Immature natural killer cell (primary cell): Measurements from ENCODE around the gene MED25. TPM values are rescaled to one million over a fixed set of nuclear protein-coding genes. Genes with fewer than 3 reads are reported as not detected.
"Not testable (repeated sequence)": the region's sequence is repeated elsewhere in the genome, so short reads cannot be mapped to it uniquely, and the experiment has no call there.

Experiments used
- DNase-seq, 3 donors: peaks; one replicate each; pipeline ENCODE4 v3.0.0; 2022; ENCODE audit warnings: mixed read lengths in 1 of 3
- H3K27ac Mint-ChIP-seq, 6 donors: one replicate each; pipeline ENCODE4 v1.8.0; 2020; ENCODE audit warnings: mixed read lengths in 6 of 6, mild to moderate bottlenecking in 5 of 6, inconsistent platforms in 4 of 6, moderate library complexity in 3 of 6
- H3K27me3 Mint-ChIP-seq, 3 donors: one replicate each; pipeline ENCODE4 v1.8.0; 2020 to 2021; ENCODE audit warnings: low read depth in 3 of 3, mild to moderate bottlenecking in 3 of 3, mixed read lengths in 3 of 3, moderate library complexity in 3 of 3, inconsistent platforms in 1 of 3
- H3K36me3 Mint-ChIP-seq, 3 donors: one replicate each; pipeline ENCODE4 v1.8.0; 2020; ENCODE audit warnings: mixed read lengths in 3 of 3, inconsistent platforms in 2 of 3, mild to moderate bottlenecking in 2 of 3
- H3K4me1 Mint-ChIP-seq, 2 donors: one replicate each; pipeline ENCODE4 v1.8.0; 2020; ENCODE audit warnings: inconsistent platforms in 2 of 2, mild to moderate bottlenecking in 2 of 2, mixed read lengths in 2 of 2, moderate library complexity in 1 of 2
- H3K4me3 Mint-ChIP-seq, 5 donors: one replicate each; pipeline ENCODE4 v1.8.0; 2020; ENCODE audit warnings: mild to moderate bottlenecking in 5 of 5, mixed read lengths in 5 of 5, inconsistent platforms in 3 of 5, moderate library complexity in 3 of 5
- H3K9me3 Mint-ChIP-seq, 6 donors: one replicate each; pipeline ENCODE4 v1.8.0; 2020; ENCODE audit warnings: mild to moderate bottlenecking in 6 of 6, mixed read lengths in 6 of 6, inconsistent platforms in 4 of 6, moderate library complexity in 3 of 6
- polyA plus RNA-seq, 3 donors: library from polyadenylated mRNA; unstranded; fragments of 300-500 nt; fragmentation: Illumina TruSeq; gene quantifications; one replicate each; pipeline ENCODE4 v1.2.3, GENCODE V29; 2021

Gene MED25
- polyA plus RNA-seq, 3 donors from 2014 or later: 5.0 to 30.4 (median 13.9) TPM

GRCh38 chr19:49812452-49812996 is 5.6 kb upstream of the MED25 start:
- no peak for DNase-seq
- no peaks in the 10 kb centered on the region for H3K9me3 Mint-ChIP-seq
- H3K27ac Mint-ChIP-seq: peak overlapping the region; percentile 95 to 100 (median 99)
- peaks cover 29 to 55% of the 10 kb centered on the region in 2 donors for H3K4me1 Mint-ChIP-seq
- H3K27me3 Mint-ChIP-seq: peaks cover 11 to 15% (median 14%) of the 10 kb centered on the region in 3 donors
- no peaks in the 10 kb centered on the region for H3K36me3 Mint-ChIP-seq
- H3K4me3 Mint-ChIP-seq: peak overlapping the region; percentile 93 to 99 (median 97)

- Mint-ChIP-seq H3K36me3 (no peaks in the 10 kb centered on the region), H3K4me1 (peaks cover 33 to 56% of the 10 kb centered on the region in 2 donors), H3K27ac (peak within 1 kb of the TSS; percentile 95 to 100 (median 99))
Observed at GRCh38 chr19:49812997-49813861, 4.9 kb upstream of the MED25 start, which contains the start of gene FUZ. TSS of gene FUZ (minus strand) at chr19:49813292. CDS start at chr19:49813106, 186 bp downstream.

GRCh38 chr19:49814010-49814409 is 4.1 kb upstream of the MED25 start:
- H3K4me3 Mint-ChIP-seq: peak overlapping the region; percentile 46 to 99 (median 93)
- H3K27me3 Mint-ChIP-seq: peaks cover 17 to 27% (median 22%) of the 10 kb centered on the region in 3 donors
- no peaks in the 10 kb centered on the region for H3K36me3 Mint-ChIP-seq
- DNase-seq: no peak
- H3K9me3 Mint-ChIP-seq: no peaks in the 10 kb centered on the region
- H3K4me1 Mint-ChIP-seq: peaks cover 36 to 58% of the 10 kb centered on the region in 2 donors
- H3K27ac Mint-ChIP-seq: peak overlapping the region; percentile 95 to 100 (median 99)

More at GRCh38 chr19:49812997-49813861, 4.9 kb upstream of the MED25 start, which contains the start of gene FUZ:
- Mint-ChIP-seq H3K4me3 (peak within 1 kb of the TSS; percentile 93 to 99 (median 97)), H3K9me3 (no peaks in the 10 kb centered on the region), H3K27me3 (peaks cover 17 to 22% (median 18%) of the 10 kb centered on the region in 3 donors)
- peak; percentile 95 for DNase-seq

GRCh38 chr19:49816590-49816989 is 1.5 kb upstream of the MED25 start:
- DNase-seq: no peak
- Mint-ChIP-seq H3K4me1 (peaks cover 36 to 62% of the 10 kb centered on the region in 2 donors), H3K27me3 (peaks cover 20 to 28% (median 20%) of the 10 kb centered on the region in 3 donors), H3K27ac (peak overlapping the region in 4 of 6 donors; percentile 40 to 100 (median 82)), H3K4me3 (no peak overlapping the region), H3K36me3 (peaks cover 0 to 4% (median 0%) of the 10 kb centered on the region in 3 donors), H3K9me3 (no peaks in the 10 kb centered on the region)

GRCh38 chr19:49818649-49819370 is 721 bp downstream of the MED25 start:
- H3K36me3 Mint-ChIP-seq: peaks cover 0 to 4% (median 4%) of the 10 kb centered on the region in 3 donors
- H3K4me1 Mint-ChIP-seq: peaks cover 29 to 43% of the 10 kb centered on the region in 2 donors
- peak overlapping the region; percentile 96 to 99 (median 98) for H3K4me3 Mint-ChIP-seq
- peaks cover 14 to 23% (median 16%) of the 10 kb centered on the region in 3 donors for H3K27me3 Mint-ChIP-seq
- no peak for DNase-seq
- H3K27ac Mint-ChIP-seq: peak overlapping the region; percentile 91 to 100 (median 100)
- no peaks in the 10 kb centered on the region for H3K9me3 Mint-ChIP-seq

GRCh38 chr19:49819452-49820115 is 1.5 kb downstream of the MED25 start:
- peak overlapping the region; percentile 96 to 99 (median 98) for H3K4me3 Mint-ChIP-seq
- DNase-seq, H3K9me3 Mint-ChIP-seq, H3K36me3 Mint-ChIP-seq: not testable (repeated sequence)
- H3K27me3 Mint-ChIP-seq: peaks cover 14 to 20% (median 16%) of the 10 kb centered on the region in 3 donors
- peaks cover 24 to 35% of the 10 kb centered on the region in 2 donors for H3K4me1 Mint-ChIP-seq
- H3K27ac Mint-ChIP-seq: peak overlapping the region; percentile 83 to 100 (median 94)

GRCh38 chr19:49820125-49820524 is 2.0 kb downstream of the MED25 start:
- Mint-ChIP-seq H3K4me1 (peaks cover 23 to 33% of the 10 kb centered on the region in 2 donors), H3K27ac (peak overlapping the region in 1 of 6 donors; percentile 81), H3K36me3 (peaks cover 0 to 4% (median 4%) of the 10 kb centered on the region in 3 donors), H3K27me3 (peaks cover 14 to 20% (median 16%) of the 10 kb centered on the region in 3 donors), H3K9me3 (no peaks in the 10 kb centered on the region), H3K4me3 (peak overlapping the region in 4 of 5 donors; percentile 33 to 99 (median 79))
- DNase-seq: no peak

GRCh38 chr19:49823472-49823871 is 5.4 kb downstream of the MED25 start:
- DNase-seq: no peak
- peaks cover 15 to 17% of the 10 kb centered on the region in 2 donors for H3K4me1 Mint-ChIP-seq
- no peaks in the 10 kb centered on the region for H3K9me3 Mint-ChIP-seq
- no peak overlapping the region for H3K4me3 Mint-ChIP-seq
- peak overlapping the region in 2 of 6 donors; percentile 3 to 30 for H3K27ac Mint-ChIP-seq
- H3K36me3 Mint-ChIP-seq: peaks cover 0 to 4% (median 4%) of the 10 kb centered on the region in 3 donors
- H3K27me3 Mint-ChIP-seq: peaks cover 2 to 5% (median 3%) of the 10 kb centered on the region in 3 donors

- H3K27me3 Mint-ChIP-seq: no peaks in the 10 kb centered on the region
- peaks cover 5 to 6% of the 10 kb centered on the region in 2 donors for H3K4me1 Mint-ChIP-seq
- no peak overlapping the region for H3K27ac Mint-ChIP-seq
- H3K36me3 Mint-ChIP-seq: peaks cover 0 to 4% (median 4%) of the 10 kb centered on the region in 3 donors
- no peak for DNase-seq
- no peaks in the 10 kb centered on the region for H3K9me3 Mint-ChIP-seq
- no peak overlapping the region for H3K4me3 Mint-ChIP-seq
Observed at GRCh38 chr19:49824662-49825061, 6.6 kb downstream of the MED25 start.

GRCh38 chr19:49827034-49827433 is 8.9 kb downstream of the MED25 start:
- H3K27ac Mint-ChIP-seq: peak overlapping the region in 1 of 6 donors; percentile 17
- H3K4me1 Mint-ChIP-seq: peaks cover 0 to 2% of the 10 kb centered on the region in 2 donors
- peaks cover 0 to 2% (median 0%) of the 10 kb centered on the region in 3 donors for H3K27me3 Mint-ChIP-seq
- peaks cover 0 to 4% (median 0%) of the 10 kb centered on the region in 3 donors for H3K36me3 Mint-ChIP-seq
- H3K9me3 Mint-ChIP-seq: no peaks in the 10 kb centered on the region
- H3K4me3 Mint-ChIP-seq: no peak overlapping the region
- no peak for DNase-seq

- no peaks in the 10 kb centered on the region for H3K9me3 Mint-ChIP-seq
- no peak overlapping the region for H3K27ac Mint-ChIP-seq
- peaks cover 0 to 2% (median 0%) of the 10 kb centered on the region in 3 donors for H3K27me3 Mint-ChIP-seq
- no peak for DNase-seq
- H3K4me3 Mint-ChIP-seq: no peak overlapping the region
- peaks cover 8 to 15% (median 9%) of the 10 kb centered on the region in 3 donors for H3K36me3 Mint-ChIP-seq
- H3K4me1 Mint-ChIP-seq: peaks cover 0 to 2% of the 10 kb centered on the region in 2 donors
Observed at GRCh38 chr19:49829200-49829599, 11.1 kb downstream of the MED25 start.

GRCh38 chr19:49829721-49830120 is 11.6 kb downstream of the MED25 start:
- Mint-ChIP-seq H3K27ac (no peak overlapping the region), H3K4me1 (peaks cover 0 to 2% of the 10 kb centered on the region in 2 donors)

GRCh38 chr19:49830766-49831165 is 12.7 kb downstream of the MED25 start:
- H3K4me1 Mint-ChIP-seq: peaks cover 0 to 2% of the 10 kb centered on the region in 2 donors
- H3K4me3 Mint-ChIP-seq: no peak overlapping the region
- H3K27ac Mint-ChIP-seq: no peak overlapping the region

More at GRCh38 chr19:49829721-49830120, 11.6 kb downstream of the MED25 start:
- Mint-ChIP-seq H3K9me3 (no peaks in the 10 kb centered on the region), H3K27me3 (peaks cover 0 to 2% (median 0%) of the 10 kb centered on the region in 3 donors), H3K4me3 (no peak overlapping the region), H3K36me3 (peaks cover 11 to 17% (median 11%) of the 10 kb centered on the region in 3 donors)
- no peak for DNase-seq

More at GRCh38 chr19:49830766-49831165, 12.7 kb downstream of the MED25 start:
- DNase-seq: no peak
- H3K9me3 Mint-ChIP-seq: no peaks in the 10 kb centered on the region
- peaks cover 0 to 2% (median 0%) of the 10 kb centered on the region in 3 donors for H3K27me3 Mint-ChIP-seq
- H3K36me3 Mint-ChIP-seq: peaks cover 12 to 23% (median 13%) of the 10 kb centered on the region in 3 donors
